ENCODE results near the gene ACKR3. TPM values are rescaled to one million over a fixed set of nuclear protein-coding genes. Genes with fewer than 3 reads are reported as not detected.

ACKR3 gene
- total RNA-seq, 1 donor from 2014 or later = 9.1 TPM

GRCh38 chr2:236608188-236608525 is 38.5 kb downstream of the ACKR3 start:
- no peaks in the 10 kb centered on the region for H3K9me3 ChIP-seq
- no peak overlapping the region for H3K27ac ChIP-seq
- DNase-seq = no peak
- no peaks in the 10 kb centered on the region for H3K4me1 ChIP-seq
- no peak overlapping the region for H3K4me3 ChIP-seq
- TF ChIP-seq CTCF (IDR thresholded peaks at IDR 0.05) = no peak
- H3K27me3 ChIP-seq = no peaks in the 10 kb centered on the region
- intact Hi-C loops (cut with DNase I) = no loop called here
- H3K36me3 ChIP-seq = no peaks in the 10 kb centered on the region
- ATAC-seq = no peak

- intact Hi-C loops (cut with DNase I) = no loop called here
- no peak overlapping the region for H3K4me3 ChIP-seq
- H3K27ac ChIP-seq = no peak overlapping the region
- H3K36me3 ChIP-seq = no peaks in the 10 kb centered on the region
- DNase-seq (no peak), ATAC-seq (no peak)
- H3K27me3 ChIP-seq = no peaks in the 10 kb centered on the region
- H3K4me1 ChIP-seq = no peaks in the 10 kb centered on the region
- no peak for TF ChIP-seq CTCF (IDR thresholded peaks at IDR 0.05)
- H3K9me3 ChIP-seq = no peaks in the 10 kb centered on the region
Observed at GRCh38 chr2:236608710-236609109, 39.1 kb downstream of the ACKR3 start.

- intact Hi-C loops (cut with DNase I) = no loop called here
Observed at GRCh38 chr2:236610991-236611821, 41.6 kb downstream of the ACKR3 start.

GRCh38 chr2:236612737-236613136 is 43.1 kb downstream of the ACKR3 start:
- no peak for TF ChIP-seq CTCF (IDR thresholded peaks at IDR 0.05)
- H3K4me3 ChIP-seq = no peak overlapping the region
- DNase-seq (no peak), ATAC-seq (no peak)
- H3K9me3 ChIP-seq = no peaks in the 10 kb centered on the region
- no peak overlapping the region for H3K27ac ChIP-seq
- H3K27me3 ChIP-seq = no peaks in the 10 kb centered on the region
- H3K36me3 ChIP-seq = no peaks in the 10 kb centered on the region
- intact Hi-C loops (cut with DNase I) = no loop called here
- no peaks in the 10 kb centered on the region for H3K4me1 ChIP-seq

More at GRCh38 chr2:236610991-236611821, 41.6 kb downstream of the ACKR3 start:
- ATAC-seq (no peak), DNase-seq (no peak)
- no peaks in the 10 kb centered on the region for H3K27me3 ChIP-seq
- H3K4me3 ChIP-seq = no peak overlapping the region
- no peaks in the 10 kb centered on the region for H3K9me3 ChIP-seq
- no peak for TF ChIP-seq CTCF (IDR thresholded peaks at IDR 0.05)
- no peak overlapping the region for H3K27ac ChIP-seq
- H3K4me1 ChIP-seq = no peaks in the 10 kb centered on the region
- no peaks in the 10 kb centered on the region for H3K36me3 ChIP-seq

- no peak for ATAC-seq
- no peaks in the 10 kb centered on the region for H3K27me3 ChIP-seq
- no peak overlapping the region for H3K27ac ChIP-seq
- no peak overlapping the region for H3K4me3 ChIP-seq
- TF ChIP-seq CTCF (IDR thresholded peaks at IDR 0.05) = no peak
- H3K4me1 ChIP-seq = no peaks in the 10 kb centered on the region
- DNase-seq = no peak
- intact Hi-C loops (cut with DNase I) = no loop called here
- H3K36me3 ChIP-seq = no peaks in the 10 kb centered on the region
- H3K9me3 ChIP-seq = no peaks in the 10 kb centered on the region
Observed at GRCh38 chr2:236613612-236614011, 44.0 kb downstream of the ACKR3 start.
